Activated CD4-positive, alpha-beta T cell treated with anti-CD3 and anti-CD28 coated beads, Interleukin-2, Interleukin-6, amounts not matched to agents 100 ng/mL and 50 ng/mL, durations not matched to agents 16 hours and 8 hours (primary cell): Measurements from ENCODE around the gene KLHL13.
"Not testable (repeated sequence)": the region's sequence is repeated elsewhere in the genome, so short reads cannot be mapped to it uniquely, and the experiment has no call there.

Experiments used
- DNase-seq: peaks from one replicate; pipeline ENCODE4 v3.0.0-alpha.2; 2020

KLHL13 gene

DNA sequence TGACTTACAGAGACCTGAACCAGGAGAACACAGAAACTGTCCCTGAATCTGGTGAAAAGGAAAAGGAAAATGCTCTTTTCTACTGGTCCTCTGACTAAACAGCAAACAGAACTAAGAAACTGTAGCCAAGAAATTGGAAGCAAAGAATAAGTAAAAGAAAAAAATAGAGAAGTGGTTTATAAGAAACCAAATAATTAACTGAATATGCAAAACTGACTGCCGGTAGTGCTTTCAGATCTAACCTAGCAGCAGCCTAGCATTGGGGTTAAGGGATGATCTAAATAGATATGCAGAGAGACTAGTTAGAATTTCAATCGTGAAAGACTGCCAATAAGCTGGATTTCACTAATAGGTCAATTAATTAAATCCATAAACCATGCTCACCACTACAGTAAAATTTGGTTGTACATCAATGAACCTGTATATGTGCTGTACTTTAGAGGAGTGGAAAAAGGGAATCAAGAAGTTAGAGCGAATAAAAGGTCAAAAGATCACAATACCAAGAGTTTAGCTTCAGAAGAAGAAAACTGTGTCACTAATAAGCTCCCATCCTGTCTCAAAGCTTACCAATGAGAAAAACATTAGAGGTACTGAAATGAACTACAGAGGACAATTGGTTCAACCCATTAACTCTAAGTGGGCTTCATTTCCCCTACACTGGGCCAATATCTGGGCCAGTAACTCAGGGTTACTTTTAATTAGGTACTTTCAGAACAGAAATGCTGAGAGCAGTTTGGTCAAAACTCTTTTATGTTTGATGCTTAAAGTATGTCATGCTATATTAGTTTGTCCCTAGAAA lies 53.6 kb downstream of the KLHL13 start:
- no peak for DNase-seq

DNA sequence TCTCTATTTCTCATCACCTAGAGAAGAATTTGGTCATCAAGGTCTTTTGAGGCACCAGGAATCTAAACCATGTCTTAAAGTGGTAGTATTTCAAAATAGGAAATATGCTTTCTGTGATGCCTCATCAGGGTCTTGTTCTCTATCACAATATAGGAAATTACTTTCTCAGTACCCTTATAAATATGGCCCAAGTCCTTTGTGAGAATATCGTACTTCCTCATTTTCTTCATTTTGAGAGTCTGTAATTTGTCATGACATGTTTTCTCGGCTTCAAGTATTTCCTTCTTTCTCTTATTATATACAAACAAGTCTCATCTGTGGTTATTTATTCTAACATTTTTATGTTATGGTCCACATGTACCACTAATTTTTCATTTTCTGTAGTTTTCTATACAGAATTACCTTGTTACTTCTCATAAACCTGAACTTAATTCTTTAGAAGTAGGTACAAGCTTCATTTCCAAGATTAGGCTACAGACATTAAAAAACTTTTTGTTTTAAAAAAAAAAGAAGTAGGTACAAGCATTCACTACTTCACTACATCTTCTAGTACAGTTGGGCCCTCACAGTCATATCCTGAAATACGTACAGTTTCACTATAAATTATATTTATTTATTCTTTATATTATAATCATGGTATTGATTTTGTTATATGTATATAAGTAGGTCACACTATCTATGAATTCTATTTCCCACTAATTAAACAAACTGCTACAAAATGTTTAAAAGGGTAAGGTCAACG lies 54.4 kb downstream of the KLHL13 start:
- DNase-seq = no peak

DNA sequence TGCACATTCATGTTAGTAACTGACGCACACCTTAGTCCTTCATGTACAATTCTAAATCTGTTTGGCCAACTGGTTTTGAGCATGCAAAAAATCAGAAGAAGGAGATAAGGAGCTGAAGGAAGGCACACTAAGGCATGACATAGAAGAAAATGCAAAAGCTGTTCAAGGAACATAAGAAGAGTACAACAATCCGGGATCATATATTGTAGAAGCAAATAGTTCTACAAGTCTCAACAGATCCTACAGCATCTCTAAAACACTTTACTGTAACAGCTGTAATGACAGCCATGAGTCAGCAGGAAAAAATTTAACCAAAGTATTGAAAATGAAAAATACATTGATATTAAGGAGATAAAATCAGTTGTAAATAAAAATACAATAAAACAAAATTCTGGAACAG lies 57.7 kb downstream of the KLHL13 start:
- no peak for DNase-seq

DNA sequence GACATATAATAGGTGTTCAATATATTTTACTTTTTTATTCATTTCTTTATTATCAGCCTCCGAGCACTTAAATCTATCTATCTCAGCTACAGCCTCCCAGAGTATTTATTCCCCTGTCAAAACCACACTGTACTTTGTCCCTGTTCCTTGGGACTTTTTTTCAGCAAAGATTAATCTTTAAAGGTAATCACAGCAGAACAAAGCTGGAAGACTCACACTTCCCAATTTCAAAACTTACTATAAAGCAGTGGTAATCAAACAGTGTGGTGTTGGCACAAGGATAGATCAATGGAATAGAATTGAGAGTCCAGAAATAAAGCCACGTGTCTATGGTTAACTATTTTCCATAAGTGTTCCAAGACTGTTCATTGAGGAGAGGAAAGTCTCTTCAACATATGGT lies 59.7 kb downstream of the KLHL13 start:
- no peak for DNase-seq

DNA sequence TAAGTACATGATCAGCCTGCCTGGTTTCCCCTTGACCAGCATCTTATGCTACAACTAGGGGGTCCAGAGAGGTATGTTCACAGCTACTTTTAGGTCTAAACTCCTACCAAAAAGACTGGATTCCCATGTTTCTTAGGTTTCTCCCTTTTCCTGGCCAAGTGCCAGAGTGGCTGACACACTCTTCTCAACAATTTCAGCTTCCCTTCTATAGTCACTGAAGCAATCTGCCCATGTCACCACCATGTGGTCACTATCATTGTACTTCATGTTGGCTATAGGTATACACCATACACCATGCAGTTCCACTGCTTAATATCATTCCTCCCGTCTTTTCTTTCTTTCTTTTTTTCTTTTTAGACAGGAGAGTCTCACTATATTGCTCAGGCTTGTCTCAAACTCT lies 66.9 kb downstream of the KLHL13 start:
- DNase-seq = no peak

DNA sequence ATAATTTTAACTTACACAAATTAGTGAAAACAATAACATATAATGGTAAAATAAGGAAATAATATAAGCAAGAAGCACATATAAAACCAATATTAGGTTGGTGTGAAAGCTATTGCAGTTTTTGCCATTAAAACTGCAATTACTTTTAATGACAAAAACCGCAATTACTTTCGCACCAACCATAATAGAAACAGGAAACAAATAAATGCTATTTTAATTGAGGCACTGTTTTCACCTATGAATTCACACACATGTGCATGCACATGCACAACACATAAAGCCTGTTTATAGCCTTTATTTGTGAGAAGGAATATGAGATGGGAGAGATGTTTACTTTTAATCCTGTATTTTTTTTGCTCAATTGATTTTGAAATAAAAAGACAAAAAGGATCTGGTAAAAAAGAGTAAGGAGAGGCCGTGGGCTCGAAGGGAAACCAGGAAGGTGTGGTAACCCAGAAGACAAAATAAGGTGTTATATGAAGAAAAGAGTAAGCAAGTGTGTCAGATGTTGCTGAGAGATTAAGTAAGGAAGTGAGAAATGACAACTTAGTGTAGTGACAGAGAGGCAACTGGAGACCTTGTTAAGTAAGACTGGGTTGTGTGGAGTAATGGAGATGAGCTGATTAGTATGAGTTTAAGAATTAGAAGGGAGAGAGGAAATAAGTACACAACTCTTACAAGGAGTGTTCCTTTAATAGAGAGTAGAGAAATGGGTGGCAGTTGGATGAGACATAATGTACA lies 69.0 kb downstream of the KLHL13 start:
- DNase-seq = no peak

DNA sequence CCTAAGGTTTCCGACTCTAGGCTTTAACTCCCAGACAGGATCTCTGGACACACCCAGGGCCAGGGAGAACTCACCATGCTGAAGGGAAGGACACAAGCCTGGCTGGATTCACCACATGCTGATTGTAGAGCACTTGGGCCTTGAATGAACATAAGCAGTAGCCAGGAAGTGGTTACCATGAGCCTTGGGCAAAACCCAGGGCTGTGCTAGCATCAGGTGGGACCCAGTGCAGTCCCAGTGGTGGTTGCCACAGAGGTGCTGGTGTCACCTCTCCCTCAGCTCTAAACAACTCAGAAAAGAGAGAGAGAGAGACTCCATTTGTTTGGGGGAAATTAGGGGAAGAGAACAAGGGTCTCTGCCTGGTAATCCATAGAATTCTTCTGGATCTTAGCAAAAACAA lies 77.0 kb downstream of the KLHL13 start:
- DNase-seq = no peak

DNA sequence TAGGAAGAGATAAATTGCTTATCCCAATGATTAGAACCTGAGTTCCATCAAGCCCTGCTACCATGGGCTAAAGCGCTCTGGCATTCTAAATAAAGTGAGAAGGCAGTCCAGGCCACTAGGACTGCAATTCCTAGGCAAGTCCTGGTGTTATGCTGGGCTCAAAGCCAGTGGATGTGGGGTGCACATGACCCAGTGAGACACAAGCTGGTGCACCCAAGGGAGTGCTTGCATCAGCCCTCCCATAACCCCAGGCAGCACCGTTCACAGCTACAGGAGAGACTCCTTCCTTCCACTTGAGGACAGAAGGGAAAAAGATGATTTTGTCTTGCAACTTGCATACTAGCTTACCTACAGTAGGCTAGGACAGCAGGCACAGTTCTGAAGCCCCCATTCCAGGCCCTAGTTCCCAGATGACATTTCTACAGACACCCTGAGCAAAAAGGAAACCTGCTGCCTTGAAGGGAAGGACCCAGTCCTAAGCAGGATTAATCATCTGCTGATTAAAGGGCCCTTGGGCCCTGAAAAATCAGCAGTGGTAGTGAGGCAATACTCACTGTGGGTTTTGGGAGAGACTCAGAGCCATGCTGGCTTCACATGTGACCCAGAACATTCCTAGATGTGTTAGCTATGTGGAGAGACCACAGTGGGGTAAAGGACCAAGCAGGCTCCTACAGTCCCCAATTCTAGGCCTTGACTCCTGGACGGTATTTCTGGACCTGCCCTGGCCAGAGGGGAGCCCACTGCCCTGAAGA lies 77.8 kb downstream of the KLHL13 start:
- no peak for DNase-seq

DNA sequence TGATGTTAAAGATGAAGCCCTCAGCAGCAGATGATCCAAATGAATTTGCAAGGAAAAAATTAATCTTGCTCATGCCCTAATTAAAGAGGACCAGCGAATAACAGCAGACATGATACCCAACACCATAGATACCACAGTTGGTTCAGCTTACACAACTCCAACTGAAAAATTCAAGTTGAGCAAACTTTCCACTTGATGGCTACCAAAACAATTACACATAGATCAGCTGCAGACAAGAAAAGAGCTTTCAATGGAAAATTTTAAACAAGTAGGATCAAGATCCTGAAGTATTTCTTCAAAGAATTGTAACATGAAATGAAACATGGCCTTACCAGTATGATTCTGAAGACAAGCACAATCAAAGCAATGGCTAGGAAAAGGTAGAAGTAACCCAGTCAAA lies 90.0 kb downstream of the KLHL13 start:
- DNase-seq = no peak

DNA sequence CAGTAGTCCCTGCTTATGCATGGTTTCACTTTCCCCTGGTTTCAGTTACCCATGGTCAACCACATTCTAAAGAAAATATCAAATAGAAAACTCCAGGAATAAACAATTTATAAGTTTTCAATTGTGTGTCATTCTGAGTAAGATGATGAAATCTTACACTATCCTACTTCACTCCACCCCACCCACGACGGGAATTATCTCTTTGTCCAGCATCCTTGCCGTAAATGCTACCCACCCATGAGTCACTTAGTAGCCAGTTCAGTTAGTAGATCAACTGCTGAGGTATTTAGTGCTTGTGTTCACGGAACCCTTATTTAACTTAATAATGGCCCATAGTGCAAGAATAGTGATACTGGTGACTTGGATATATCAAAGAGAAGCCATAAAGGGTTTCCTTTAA lies 91.4 kb downstream of the KLHL13 start:
- DNase-seq = no peak

DNA sequence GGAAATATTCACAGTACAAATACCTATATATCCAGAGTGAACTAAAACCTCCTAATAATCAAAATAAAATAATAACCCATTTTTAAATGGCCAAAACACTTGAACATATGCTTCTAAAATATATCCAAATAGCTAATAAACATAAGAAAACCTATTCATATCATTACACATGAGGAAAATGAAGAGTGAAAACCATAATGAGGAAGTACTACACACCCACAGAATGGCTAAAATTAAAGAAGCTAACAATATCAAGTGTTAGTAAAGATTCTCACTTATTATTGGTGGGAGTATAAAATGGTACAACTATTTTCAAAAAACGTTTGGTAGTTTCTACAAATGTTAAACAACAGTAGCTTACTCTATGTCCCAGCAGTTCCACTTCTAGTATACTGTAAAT lies 92.1 kb downstream of the KLHL13 start:
- no peak for DNase-seq

DNA sequence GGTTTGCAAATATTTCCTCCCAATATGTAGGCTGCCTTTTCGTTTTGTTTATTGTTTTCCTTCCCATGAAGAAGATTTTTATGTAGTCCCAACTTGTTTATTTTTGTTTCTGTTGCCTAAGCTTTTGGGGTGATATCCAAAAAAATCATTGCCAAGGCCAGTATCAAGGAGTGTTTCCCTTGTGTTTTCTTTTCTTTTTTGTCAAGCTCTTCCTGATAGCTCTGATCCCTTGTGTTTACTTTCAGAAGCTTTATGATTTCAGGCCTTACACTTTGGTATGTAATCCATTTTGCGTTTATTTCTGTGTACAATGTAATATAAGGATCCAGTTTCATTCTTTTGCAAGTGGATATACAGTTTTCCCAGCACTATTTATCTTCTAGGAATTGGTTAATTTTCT lies 93.9 kb downstream of the KLHL13 start:
- no peak for DNase-seq

DNA sequence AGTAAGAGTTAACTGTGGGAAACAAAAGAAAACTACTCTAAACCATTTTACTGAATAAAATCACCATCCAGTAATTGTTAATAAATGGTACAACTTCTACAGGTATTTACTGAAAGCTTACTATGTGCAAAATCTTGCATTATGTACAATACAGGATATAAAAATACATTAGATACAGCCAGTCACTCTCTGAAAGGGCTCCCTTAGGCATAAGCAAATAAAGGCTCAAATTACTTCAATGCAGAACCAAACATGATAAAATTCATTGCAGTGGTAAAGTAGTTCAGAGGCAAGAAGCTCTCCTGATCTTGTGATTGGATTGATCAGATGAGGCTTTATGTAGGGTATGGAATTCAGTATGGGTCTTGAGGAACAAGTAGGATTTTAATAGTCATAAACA lies 100.2 kb downstream of the KLHL13 start:
- no peak for DNase-seq

DNA sequence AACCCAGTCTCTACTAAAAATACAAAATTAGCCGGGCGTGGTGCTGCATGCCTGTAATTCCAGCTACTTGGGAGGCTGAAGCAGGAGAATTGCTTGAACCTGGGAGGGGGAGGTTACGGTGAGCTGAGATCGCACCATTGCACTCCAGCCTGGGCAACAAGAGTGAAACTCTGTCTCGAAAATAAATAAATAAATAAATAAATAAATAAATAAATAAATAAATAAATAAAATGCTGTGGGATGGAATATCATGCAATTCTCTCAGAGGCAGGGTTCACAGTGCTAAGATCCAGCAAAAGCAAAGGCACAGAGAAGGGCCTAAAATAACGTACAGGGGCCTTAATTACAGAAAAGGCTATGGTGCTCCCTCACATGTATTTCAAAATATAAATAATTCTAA lies 114.2 kb downstream of the KLHL13 start:
- DNase-seq = not testable (repeated sequence)

DNA sequence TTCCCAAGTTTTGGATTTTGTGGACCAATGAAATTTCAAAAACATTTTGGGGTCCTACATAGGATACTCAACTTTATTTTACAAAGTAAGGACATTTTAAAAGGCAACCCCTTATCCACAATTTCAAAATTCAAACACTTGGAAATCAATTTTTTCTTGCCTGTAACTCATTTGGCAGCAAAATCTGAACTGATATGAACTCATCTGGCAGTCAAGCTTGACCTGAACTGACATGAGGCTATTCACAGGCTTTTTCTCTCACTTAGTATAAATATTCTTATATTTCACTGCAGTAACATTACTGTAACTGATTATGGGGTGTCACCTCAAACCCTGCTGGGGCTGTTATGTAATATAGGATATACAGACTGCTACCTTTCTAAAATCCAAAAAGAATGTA lies 116.1 kb downstream of the KLHL13 start:
- DNase-seq = no peak

DNA sequence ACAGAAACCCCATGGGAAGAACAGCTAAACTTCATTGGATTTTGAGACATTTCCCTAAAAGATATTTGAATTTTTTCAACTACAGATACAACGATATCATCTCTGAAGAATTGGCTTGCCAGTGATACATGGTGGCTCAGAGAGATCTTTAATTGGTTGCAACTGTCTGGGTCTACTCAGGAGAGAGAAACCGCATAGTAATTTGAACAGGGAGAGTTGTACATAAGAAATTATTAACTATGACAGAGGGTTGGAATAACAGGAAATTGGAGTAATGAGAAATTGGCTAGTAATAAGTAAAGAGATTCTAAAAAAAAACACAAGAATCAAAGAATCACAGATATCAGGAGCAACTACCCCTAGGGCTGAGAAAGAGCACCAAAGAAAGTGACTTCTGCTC lies 118.4 kb downstream of the KLHL13 start:
- DNase-seq = no peak

DNA sequence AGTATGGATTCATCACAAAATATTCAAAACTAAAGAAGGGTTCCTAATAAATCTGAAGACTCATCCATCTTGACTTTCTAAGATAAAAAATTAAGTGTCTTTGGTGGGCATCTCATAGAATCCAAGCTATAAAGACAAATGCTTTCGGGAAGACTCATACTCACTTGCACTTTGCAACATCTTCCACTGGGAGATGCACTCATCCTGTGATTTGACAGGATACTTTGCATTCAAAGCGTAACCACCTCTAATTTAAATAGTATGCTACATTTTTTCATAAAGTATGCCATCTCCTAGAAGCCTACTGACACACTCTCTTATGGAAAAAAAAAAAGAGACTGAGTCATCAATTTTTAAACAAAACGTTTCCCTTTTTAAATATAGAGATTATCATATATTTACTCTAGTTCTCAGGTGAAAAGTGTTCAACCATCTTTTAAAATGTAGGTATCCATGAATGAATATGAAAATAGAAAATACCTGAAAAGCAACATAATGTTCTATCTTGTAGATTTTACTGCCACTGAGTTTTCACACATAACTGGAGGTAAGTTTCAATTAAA lies 119.6 kb downstream of the KLHL13 start:
- no peak for DNase-seq

DNA sequence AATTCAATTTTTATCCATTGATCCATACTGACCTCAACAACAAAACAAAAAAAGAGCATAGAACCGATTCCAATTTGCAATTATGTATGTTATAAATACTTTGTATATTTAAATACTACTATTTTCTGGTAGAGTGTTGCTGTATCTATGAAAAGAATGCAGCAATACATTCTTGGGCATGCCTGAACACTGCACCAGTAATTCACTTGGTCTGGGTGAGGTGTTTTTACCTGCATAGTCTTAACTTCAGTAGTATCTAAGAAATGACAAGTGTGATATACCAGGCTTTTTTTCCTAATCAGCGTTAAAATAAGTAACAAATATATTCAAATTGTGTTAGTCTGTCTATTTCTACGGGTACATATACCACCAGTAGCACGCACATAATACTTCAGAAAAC lies 120.2 kb downstream of the KLHL13 start:
- no peak for DNase-seq

DNA sequence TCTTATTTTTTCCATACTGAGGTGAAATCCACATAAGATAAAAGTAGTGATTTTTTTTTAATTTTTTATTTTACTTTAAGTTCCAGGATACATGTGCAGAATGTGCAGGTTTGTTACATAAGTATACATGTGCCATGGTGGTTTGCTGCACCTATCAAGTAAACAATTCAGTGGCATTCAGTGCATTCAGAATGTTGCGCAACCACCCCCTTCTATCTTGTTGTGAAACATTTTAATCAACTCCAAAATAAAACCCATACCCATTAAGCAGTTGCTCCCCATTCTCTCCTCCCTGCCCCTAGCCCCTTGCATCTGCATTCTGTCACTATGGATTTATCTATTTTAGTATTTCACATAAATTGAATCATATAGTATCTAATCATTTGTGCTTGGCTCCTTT lies 121.2 kb downstream of the KLHL13 start:
- DNase-seq = no peak

DNA sequence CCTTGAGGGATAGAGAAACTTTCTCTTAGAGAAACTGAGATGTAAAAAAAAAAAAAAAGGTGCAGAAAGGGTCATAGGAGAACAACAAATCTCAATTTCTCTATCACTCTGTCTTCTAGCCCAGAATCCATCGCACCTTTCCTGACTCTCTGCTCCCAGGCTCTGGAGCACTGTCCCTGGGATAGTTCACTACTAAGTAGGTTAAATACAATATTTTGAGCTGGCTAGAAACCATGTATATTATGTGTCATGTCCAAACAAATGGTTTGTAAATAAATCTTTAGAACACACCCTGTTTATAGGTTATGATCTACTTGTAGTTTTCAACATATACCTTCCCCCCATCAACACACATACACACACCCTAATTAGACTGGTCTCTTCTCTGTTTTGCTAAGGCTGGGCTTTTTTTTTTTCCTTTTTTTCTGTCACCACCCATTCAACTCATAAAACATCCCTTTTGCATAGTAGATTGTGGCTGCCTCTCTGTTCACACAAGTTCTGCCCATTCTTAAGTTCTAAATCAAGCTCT lies 124.4 kb downstream of the KLHL13 start:
- no peak for DNase-seq

DNA sequence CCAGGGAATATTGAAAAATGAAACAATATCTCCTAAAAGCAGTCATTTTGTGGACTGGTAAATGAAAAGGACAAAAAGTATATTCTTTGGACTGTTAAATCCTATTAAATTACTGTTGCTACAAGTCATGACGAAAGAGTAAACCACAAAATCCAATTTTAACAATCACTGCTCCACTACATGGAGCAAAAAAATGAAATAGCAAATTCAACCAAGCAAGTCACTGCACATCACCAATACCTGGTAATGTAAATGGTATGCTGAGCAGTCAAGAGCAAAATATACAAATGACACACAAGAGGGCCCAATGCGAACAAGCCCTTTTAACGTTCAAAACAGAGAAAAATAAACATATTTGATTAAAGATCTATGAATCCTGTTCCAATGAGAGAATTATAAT lies 126.2 kb downstream of the KLHL13 start:
- DNase-seq = no peak

DNA sequence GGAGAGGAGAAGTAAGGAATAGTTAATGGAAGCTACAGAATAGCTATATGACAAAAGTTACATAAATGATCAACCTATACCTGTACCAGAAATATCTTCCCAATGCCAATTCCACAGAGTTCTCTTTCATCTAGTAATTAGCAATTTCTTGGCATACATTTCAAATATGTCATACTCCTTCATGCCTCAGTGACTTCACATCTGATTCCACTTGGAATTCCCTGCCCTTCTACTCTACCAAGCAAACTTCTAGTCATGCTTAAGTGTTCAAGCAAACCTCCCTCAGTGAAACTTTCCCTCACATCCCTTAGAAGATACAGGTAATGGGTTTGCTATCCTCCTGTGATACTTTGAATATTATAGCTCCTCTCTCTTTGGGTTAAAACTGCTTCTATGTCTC lies 127.1 kb downstream of the KLHL13 start:
- no peak for DNase-seq

DNA sequence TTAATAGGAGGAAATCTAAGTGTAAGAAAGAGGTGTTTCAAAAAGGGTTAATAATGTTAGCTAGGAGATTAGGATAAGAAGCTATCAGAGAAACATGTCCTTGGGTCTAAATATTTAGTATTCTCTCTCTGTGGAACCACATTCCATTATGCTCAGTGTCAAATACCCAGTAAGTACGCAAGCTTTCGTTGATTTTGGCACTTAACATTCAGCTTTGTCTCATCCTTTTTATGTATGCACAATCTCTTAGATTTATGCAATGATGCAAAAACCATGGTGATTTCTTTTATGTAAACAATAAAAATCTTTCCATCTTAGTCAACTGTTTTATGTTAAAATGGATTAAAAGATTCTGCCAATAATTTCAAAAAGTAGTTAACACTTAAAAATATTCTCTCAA lies 129.2 kb downstream of the KLHL13 start:
- no peak for DNase-seq
